PFSK-1 (cell line): Measurements from ENCODE around the gene ZCCHC10.

Experiments used
- POLR2AphosphoS5 ChIP-seq: IDR thresholded peaks from 2 replicates; pipeline ENCODE4 v1.6.1; 2012; ENCODE audit warnings: low read depth, mild to moderate bottlenecking, control low read depth, low read length, moderate library complexity
- REST ChIP-seq, 2 experiments: IDR thresholded peaks; 2 replicates each; pipeline versions ENCODE4 v1.6.1 to v1.8.0; 2011 to 2012; ENCODE audit warnings: low read depth in 2 of 2, low read length in 2 of 2, control low read depth in 1 of 2, inconsistent platforms in 1 of 2, mild to moderate bottlenecking in 1 of 2, moderate library complexity in 1 of 2; ENCODE audit not compliant: insufficient read depth in 1 of 2
- TAF1 ChIP-seq: IDR thresholded peaks from 2 replicates; pipeline ENCODE4 v1.6.1; 2012; ENCODE audit warnings: low read length, control low read depth, borderline replicate concordance; ENCODE audit not compliant: insufficient read depth

- no peak for TF ChIP-seq REST (IDR thresholded peaks at IDR 0.05; ENCODE audit: insufficient read depth in 1 of 2, low read depth in 2 of 2, low read length in 2 of 2)
- TF ChIP-seq TAF1 = no peak
- TF ChIP-seq POLR2AphosphoS5 = no peak
Observed at GRCh38 chr5:133006653-133007052, 19.7 kb downstream of the ZCCHC10 start.
